NCI-H2107 treated with DMSO at 0.1 percent for 48 hours (cell line): ENCODE results near the gene ZEB2.
"Not testable (repeated sequence)": the region's sequence is repeated elsewhere in the genome, so short reads cannot be mapped to it uniquely, and the experiment has no call there.

Experiments used
- DNase-seq: peaks from one replicate; lab custom pipeline; 2025; ENCODE audit not compliant: unreplicated experiment; lab: John Stamatoyannopoulos, UW

The ZEB2 gene

DNA sequence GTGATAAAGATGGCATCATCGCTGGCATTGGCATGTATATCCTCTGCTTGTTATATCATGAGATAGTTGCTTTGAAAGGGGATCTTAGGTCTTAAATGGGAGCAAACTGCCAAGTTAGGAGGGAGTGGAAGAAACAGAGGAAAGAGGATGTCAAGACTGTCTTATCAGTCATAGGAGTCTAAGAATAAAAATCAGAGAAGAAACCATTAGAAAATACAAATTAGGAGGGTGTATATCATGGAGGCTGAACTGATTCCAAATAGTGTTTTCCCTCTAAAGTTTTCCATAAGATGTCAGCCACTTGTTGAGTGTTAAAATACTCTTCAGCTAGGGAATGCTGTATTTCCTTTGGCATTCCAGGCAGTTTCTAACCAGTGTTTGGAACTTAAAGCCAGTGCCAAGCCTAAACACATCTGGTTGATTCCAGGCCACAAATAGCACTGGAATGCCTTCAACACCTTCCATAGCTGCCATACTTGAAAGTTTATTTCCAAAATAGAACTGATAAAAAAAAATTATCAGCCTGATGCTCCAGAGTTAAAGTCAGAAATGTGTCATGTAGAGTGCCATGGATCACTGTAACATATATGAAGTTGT is 129.4 kb downstream of the ZEB2 start:
- DNase-seq, result no peak

DNA sequence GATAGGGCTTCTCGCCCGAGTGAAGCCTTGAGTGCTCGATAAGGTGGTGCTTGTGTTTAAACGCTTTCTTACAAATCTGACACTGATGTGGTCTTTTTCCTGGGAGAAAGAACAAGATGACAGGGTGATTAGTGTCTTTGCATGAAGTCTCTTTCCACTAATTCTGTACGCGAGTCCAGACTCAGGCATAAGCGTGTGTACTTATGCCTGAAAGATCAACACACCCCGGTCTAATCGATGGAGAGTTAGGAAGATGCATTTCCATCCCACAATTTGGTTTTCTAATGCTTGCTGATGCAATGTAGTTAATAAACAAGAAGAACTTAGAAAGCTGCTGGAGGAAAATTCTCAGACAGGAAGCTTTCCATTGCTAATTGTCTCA is 130.0 kb downstream of the ZEB2 start:
- DNase-seq, result no peak

DNA sequence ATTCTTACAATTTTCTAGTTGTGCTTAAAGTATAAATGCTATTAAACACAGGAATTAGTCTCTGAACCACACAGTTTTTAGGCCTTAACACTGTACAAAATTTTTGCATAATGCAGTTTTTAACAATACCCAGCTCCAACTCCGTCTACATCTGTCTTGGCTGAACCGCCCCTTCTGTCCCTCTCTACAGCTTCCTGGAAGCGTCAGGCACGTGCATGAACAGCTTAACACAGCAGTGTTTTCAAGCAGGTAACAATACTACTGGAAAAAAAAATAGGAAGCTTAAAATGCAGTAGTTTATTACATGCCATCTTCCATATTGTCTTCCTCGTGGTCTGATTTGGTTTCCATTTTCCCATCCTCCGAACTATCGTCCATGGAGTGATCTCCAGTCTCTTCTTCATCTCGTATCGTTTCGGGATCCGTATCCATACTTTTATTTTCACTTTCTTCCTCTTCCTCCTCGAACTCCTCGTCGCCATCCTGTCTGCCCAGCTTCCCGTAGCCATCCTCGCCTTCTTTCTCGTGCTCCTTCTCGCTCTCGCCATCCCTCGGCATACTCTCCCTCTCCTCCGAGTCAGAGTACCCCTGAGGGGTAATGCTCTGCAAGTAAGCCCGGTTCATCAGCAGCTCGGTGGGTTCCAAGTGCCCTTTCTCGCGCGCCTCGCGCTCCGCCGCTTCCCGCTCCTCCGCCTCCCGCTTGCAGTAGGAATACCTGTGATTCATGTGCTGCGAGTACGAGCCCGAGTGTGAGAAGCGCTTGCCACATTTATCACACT is 130.6 kb downstream of the ZEB2 start:
- no peak for DNase-seq

DNA sequence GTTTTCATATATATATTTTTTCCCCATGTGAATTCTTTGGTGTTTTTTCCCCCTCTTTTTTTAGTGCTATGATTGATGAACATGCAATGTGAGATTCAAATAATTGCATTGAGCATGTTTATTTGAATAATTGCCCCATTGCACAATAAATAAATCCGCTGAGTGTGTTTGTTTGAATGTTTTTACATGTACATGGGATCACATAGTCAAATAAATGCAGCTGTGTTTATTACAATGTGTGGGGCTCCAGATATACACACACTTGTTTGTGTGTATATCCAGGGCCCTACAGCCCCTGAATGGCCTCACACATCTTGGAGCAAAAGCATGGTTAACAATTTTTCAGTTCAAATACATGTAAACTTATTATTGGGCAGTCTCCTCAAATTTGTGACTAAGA is 134.5 kb downstream of the ZEB2 start:
- DNase-seq, result no peak

DNA sequence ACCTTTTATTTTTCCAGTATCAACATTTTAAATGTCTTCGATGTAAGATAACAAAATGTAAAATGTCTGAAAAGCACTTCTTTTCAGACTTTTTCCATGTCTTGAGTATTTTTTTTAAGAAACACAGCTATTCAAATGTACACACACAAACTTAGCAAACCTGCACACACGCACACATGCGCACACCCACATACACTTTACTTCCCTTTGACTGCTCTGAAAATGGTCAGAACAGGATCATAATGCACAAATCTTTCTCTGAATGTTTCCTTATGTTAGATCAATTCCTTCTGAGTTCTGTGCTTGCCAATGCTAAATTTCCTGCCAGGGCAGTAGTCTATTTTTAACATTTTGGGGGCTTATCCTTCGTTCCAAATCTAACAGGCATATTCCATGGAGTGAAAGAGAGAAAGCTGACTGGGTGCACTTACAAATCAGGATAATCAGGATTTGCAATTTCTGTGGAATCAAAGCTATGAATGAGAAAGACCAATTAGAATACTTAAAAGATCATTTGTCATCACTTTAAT is 136.3 kb downstream of the ZEB2 start:
- DNase-seq, result no peak

DNA sequence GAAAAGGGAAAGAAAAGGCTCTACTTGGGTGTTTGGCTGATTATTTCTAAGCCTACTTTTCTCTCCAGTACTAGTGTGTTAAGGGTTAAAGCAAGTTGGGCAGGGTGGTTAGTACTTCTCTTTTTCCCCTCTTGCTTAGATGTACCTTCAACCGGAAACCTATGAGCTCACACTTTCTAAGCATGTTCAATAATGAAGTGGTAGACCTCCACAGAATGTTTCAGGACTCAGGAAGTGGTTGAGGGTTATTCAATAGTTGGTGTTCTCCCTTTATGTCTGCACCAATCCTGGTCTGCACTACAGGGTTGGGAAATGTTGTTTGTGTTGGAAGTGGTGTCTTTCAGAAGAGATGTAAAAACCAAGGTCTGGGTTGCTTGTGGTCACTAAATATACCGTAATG is 137.1 kb downstream of the ZEB2 start:
- no peak for DNase-seq

DNA sequence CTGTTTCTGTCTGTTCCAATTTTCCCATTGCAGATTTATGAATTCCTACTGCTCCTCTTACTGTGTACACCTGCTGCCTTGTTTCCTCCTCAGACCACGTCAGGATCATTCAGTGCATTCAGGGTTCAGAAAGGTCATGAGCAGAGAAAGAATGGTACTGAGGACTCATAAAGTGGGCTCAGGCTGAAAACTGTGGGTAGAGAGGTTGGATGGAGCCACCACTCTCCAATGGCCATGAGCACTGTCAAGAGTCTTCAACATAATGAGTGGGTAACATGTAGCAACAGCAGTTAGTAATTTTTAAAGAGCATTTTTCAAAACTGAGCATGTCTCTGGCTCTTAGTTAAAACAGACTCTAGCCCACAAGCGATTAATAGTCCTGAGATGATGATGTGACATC is 138.2 kb downstream of the ZEB2 start:
- DNase-seq, result no peak

DNA sequence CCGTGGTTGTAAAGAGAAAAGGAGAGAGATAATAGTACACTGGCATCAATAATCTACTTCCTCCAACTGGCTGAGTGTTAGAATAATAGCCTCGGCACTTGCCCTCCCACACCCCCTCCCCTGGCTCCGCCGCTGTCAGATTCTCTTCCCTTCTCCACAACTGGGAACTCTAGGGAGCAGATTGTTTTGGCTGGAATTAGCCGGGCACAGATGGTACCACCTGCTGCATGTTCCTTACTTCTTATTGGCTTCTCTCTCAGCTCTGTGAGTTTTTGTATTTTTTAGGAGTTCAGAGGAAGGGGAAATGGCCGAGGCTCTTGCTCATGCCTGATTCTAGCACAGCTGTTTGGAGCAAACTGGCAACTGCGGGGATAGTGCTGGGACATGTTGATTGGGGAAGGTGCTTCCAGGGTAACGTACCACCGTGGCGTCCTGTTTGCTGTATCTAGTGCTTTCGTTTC is 140.0 kb downstream of the ZEB2 start:
- no peak for DNase-seq

DNA sequence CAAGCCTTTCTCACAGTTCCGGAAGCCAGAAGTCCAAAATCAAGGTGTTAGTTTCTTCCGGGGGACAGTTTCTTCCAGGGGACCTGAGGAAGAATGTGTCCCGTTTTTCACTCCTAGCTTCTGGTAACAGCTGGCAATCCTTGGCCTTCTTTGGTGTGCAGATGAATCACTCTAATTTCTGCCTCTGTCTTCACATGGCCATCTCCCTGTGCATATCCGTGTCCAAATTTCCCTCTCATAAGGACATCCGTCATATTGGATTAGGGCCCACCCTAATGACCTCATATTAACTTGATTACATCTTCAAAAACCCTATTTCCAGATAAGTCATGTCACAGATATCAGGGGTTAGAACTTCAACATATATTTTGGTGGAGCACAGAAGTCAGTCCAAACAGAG is 141.4 kb downstream of the ZEB2 start:
- DNase-seq, result no peak

DNA sequence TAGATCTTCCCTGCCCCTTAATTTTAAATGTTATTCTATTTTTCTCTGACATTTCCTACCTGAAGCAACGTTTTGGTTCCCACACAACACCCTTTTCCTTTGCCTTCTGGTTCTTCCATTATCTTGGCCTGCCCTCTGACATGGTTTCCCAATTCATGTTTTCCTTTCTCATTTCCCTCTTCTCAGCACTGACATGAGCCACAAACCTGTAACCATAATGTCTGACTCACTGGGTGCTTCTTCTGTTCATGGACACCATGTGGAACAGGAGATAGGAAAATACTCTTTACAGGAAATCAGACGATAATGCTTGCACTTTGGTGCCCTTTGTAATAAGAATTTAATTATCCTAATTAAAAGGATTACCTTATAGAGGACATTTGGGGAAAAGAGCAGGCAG is 142.0 kb downstream of the ZEB2 start:
- DNase-seq, result no peak

DNA sequence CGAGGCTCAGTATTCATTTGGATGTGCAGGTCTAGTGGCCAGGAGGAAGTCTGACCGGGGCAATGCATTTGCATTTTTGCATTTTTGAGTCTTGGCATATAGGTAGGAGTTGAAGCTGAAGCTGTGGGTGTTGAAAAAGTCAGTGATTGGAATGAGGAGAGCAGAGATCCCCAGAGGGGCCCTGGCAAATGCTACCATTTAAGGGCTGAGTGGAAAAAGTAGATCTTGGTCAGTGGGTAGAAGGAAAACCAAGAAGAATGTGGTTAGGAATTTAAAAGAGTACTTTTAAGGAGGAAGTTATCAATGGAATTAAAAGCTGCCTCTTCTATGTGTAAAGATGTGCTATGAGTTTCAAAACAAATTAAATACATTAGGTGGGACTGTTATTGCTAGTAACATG is 143.0 kb downstream of the ZEB2 start:
- DNase-seq, result no peak

DNA sequence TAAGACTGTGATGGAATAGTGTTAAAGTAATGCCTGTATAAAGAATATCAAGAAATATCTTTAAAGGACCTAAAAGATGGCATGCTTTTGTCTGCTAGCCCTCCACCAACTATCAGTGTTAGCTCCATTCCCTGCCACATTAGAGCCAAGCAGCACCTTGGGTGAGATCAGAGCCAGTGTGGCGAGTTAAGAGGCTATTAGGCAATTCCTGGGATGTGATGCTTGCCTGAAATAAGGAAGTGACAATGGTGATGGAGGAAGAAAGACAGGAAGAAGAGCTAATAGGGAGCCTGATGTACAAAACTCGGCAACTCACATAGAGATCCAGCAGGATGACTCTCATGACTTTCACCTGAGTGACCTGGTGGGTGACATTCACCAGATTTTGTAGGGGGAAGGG is 143.5 kb downstream of the ZEB2 start:
- no peak for DNase-seq

DNA sequence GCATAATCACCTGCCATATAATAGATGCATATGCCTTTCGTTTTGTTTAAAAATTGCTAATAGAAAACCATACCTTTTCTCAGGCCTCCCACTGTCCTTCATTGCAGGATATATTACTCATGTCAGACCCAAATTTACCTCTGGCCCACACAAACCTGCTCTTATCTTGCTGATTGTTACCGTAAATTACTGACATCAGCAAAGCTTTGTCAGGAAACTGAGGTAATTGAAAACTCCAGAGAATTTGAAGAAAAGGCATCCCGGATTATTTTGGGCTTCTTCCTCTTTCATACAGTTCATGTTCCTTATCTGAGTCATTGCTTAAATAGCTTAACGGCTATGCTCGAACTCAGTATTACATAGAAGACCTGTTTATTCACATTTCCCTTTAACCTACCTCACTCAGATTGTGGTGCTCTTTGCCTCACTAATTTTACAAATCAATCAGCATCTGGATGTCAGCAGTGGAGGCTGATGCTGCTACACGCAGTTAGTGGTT is 145.7 kb downstream of the ZEB2 start:
- no peak for DNase-seq

DNA sequence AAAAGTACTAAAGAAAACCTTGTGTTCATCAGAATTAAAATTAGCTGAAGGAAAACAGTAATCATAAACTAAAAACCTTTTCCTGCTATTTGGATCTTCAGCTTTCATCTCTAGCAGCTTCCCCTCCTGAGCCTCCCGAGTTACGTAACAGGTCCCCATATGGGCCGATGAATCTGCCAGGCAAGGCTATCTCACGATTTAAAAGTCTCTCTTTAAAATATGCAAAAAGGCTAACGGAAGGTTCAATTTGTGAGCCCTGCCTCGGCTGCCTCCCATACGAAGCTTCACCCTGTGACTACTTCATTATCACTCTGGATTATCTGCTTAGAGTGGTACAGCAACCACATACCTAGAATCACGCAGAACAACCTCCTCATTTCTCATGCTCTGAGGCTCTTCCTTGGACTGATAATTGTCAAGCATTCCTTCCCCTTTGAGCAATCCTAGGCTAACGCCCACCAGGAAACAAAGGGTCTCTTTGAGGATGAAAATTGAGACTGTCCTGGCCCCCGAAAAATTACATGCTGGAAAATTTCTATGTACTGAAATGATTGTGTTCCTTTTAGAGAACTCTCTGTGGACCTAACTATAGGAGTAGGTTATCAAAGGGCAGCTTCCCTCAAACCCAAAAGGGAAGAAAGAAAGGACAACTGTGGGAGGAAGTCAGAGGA is 147.4 kb downstream of the ZEB2 start:
- DNase-seq, result no peak

DNA sequence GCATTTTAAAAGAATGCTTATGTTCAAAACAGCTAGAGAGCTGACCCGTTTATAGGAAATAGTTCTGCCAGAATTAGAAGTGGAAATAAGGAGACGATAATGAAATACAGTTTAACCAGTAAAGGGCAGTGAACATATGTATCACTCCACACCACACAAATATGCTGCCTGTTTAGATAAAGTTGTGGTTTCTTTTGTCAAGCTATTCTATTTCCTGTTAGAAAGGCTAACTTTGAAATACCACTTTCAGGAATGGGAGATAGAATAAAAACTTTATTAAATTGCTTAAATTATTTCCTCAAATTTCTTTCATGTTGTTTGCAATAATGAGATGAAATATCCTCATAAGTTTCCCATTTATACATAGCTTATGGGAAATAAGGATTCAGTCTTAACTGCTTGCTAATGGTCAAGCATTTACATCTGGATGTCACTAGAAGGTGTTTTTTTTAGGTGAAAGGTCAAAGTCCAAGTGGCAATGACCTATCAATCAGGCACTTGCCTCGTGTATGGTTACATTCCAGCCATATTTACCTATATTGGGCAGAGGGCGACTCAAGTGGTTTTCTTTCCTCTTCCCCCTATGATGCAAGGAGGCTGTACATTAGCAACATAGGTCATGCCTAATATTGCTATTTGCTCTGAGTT is 148.9 kb downstream of the ZEB2 start:
- no peak for DNase-seq

DNA sequence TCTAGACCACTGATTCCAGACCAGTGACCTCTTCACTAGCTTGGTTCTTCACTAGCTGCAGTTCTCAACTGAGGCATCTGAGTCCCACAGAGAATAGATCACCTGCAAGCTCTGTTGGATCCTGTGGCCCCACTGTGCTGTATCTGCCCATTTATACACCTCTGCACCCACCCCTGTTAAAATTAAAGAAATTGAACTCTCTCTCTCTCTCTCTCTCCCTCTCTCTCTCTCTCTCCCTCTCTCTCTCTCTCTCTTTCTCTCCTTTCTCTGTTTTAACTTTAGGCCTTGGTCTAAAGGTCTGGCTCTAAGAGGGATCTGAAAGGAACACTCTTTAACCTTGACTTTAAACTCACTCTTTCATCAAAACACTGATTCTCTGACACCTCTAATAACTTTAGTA is 150.5 kb downstream of the ZEB2 start:
- no peak for DNase-seq

DNA sequence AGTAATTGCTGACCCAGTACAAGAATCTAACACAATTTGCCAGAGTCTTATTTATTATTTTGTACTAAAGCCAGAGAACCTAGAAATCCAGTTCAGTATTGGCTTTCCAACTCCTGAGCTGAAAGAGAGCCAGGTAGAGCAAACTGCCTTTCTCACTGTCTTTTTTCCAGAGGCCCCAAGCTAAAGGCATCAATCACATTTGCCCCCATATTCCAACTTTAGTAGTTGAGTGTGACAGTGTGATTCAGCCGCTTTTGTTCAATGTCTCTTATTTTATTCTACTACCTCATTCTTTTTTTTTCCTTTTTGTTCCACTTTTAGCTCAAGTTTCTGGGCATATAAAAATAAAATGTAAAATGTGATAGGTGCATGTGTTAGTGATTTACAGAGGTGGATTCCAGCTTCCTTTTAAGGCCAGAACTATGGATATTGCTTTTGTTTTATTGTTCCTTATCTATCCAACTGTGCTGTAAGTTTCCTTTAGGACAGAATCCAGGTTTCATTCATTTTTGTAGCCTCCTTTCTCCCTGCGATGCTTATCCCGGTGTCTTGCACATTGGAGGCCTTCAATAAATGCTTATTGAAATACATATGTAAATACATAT is 153.0 kb downstream of the ZEB2 start:
- no peak for DNase-seq

DNA sequence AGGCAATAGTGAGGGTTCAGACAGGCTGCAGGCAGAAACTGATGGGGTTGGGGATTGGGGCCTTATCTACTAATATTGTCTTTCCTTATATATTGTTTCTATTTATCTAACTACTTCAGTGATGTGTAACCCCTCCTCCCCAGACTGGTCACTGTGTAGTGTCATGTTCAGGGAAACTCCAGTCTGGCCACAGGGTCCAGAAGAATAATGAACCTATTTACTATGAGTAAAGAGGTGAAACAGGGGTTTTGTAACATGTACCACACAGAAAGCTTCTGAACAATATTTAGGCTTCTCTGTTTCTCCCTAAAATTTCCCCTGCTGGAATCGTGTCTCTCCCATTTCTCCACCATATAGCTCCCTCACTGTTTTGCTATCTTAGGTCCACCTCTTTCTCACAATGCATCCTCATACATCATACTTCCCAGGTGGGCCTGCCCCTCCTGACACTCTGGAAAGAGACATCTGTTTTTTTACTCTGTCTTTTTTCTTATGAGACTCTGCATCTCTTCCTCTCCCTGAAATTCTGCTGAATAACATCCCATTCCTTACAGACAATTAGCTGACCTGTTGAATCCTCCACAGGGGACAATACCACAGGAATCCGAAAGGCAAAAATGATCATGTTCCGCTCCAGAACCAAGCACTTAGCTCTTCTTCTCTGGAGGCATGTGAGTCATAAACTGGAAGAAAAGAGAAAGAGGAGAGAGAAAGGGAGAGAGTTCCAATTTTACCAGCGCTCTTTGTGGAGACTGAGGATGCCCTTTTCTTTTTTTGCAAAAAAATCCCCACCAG is 154.8 kb downstream of the ZEB2 start:
- DNase-seq, result no peak

DNA sequence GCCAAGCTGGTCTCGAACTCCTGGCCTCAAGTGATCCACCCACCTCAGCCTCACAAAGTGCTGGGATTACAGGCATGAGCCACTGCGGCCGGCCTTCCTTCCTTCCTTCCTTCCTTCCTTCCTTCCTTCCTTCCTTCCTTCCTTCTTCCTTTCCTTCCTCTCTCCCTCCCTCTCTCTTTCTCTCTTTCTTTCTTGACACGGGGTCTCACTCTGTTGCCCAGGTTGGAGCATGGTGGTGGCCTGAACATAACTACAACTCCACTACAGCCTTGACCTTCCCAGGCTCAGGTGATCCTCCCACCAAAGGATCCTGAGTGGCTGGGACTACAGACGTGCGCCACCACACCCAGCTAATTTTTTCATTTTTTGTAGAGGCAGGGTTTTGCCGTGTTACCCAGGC is 155.7 kb downstream of the ZEB2 start:
- not testable (repeated sequence) for DNase-seq

DNA sequence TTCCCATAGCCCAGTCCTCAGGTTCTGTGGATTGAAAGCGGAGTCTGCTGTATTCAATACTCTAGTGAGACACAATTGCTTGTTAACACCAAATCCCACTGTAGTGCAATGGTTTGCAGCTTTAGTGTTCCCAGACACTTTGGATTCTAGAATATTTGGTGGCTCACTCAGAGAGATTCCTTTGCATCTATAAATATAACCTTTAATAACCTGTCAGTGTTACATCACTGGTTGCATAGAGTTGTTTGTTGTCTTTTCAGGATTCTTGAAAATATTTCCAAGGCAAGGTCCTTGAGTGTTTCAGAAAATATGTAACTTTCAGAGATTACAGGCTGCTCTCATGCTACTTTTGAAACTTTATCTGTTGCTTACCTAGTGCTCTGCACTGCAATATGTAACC is 157.5 kb downstream of the ZEB2 start:
- no peak for DNase-seq
